NCI-H1930 (cell line): ENCODE data around the gene NCOA1.
"Not testable (repeated sequence)": the region's sequence is repeated elsewhere in the genome, so short reads cannot be mapped to it uniquely, and the experiment has no call there.

Source experiments
- DNase-seq, 2 experiments: peaks; one replicate each; lab custom pipeline; 2025; lab: John Stamatoyannopoulos, UW

The NCOA1 gene

DNA sequence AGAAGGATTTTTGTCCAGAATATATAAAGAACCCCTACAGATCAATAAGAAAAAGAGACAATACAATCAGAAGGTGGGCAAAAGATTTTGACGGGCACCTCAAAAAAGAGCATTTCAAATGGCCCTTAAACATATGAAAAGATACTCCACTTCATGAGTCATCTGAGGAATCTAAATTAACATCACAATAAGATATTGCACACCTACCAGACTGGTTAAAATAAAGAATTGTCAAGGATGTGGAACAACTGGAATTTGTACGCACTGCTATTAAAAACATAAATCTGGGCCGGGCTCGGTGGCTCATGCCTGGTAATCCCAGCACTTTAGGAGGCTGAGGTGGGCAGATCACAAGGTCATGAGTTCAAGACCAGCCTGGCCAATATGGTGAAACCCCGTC lies 17.0 kb upstream of the NCOA1 start:
- no peak for DNase-seq

DNA sequence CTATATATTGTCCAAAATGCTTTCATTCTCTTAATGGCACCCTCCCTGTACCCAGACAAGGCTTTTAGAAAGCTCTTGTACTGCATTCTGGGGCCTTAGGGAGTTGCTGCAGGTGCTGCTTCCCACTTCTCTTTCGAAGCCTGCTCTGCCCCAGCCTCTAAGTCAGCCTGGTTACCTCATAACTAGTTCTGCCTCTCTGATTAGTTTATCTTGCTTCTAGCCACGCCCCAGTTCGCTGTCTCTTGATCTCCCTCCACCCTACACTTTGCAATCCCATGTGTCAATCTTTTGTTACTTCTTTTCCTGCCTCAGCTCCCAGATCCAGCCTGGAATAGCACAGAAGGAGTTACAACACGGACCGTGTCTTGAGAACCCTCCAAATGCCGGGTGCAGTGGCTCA lies 13.8 kb upstream of the NCOA1 start:
- DNase-seq: no peak

DNA sequence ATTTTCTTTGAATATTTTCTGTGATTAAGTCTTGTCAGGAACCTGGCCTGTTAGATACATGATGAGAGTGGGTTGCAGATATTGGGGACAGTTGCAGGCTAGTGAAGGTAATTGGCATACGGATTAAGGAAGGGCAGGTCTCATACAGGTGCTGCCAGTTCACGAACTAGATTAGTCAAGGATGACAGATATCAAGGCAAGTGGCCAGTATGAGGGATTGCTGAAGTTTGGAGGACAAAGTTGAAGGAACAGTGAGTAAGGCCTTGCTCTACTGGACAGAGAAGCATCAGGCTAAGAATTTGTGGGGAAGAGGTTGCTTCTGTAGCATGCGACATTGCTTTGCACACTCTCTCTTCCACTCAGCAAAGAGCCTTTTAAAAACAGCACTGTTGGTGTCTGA lies 12.8 kb upstream of the NCOA1 start:
- no peak for DNase-seq

GRCh38 chr2:24480245-24480644 lies 10.8 kb upstream of the NCOA1 start:
- DNase-seq: no peak

DNA sequence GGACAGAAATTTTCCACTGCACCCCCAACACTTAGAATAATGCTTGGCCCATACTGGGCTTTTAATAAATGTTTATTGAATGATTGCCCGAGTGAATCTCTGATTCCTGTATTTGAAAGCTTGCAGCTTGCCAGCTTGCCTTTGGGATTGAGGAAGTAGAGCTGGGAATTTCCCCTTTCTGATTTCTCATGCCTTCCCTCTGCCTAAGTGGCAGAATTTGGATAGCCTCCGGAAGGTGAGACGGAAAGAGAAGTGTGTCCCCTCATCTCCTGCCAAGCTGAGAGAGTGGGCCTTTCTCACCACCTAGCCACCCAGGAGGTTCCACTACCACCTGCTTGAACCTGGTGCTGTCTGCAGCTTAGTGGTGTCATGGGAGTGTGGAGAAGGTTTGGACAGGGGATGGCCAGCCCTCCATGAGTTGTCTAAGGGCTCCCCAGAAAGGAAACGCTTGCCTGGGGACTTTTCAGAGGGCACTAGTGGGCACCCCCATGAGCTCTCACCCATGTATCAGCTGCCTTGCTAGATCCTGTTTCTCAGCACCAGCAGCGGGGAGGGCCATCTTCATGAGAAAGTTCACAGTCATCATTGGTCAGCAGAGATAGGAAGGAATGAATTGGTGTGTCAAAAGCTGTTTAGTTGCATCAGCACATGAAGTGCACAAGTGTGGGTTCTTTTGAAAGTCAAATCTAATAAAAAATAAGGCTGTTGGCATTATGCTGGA lies 8.6 kb upstream of the NCOA1 start:
- no peak for DNase-seq

GRCh38 chr2:24482972-24483300 lies 8.1 kb upstream of the NCOA1 start:
- DNase-seq: no peak

- DNase-seq: not testable (repeated sequence)
Observed at GRCh38 chr2:24484677-24485076, 6.4 kb upstream of the NCOA1 start.

DNA sequence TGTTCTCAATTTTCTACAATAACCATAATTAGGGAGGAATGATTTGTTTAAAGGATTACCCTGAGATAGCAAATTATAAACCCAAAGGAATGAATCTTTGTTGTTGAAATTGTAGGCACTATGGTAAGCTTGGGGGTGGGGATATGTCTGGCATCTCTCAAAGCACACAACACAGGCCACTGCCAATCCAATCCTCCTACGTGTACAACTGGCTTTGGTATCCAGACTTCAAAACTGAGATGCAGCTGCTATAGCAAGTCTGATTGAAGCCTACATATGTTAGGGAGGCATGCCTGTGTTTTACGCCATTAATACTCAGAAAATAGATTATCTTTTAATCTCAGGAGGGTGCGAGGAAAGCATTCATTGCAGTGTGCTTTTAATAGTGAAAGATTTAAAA lies 5.9 kb upstream of the NCOA1 start:
- DNase-seq: no peak

- DNase-seq: no peak
Observed at GRCh38 chr2:24486636-24487205, 4.3 kb upstream of the NCOA1 start.

GRCh38 chr2:24489465-24490180 lies 1.4 kb upstream of the NCOA1 start:
- DNase-seq: no peak

GRCh38 chr2:24490181-24490689 lies 819 bp upstream of the NCOA1 start:
- no peak for DNase-seq

DNA sequence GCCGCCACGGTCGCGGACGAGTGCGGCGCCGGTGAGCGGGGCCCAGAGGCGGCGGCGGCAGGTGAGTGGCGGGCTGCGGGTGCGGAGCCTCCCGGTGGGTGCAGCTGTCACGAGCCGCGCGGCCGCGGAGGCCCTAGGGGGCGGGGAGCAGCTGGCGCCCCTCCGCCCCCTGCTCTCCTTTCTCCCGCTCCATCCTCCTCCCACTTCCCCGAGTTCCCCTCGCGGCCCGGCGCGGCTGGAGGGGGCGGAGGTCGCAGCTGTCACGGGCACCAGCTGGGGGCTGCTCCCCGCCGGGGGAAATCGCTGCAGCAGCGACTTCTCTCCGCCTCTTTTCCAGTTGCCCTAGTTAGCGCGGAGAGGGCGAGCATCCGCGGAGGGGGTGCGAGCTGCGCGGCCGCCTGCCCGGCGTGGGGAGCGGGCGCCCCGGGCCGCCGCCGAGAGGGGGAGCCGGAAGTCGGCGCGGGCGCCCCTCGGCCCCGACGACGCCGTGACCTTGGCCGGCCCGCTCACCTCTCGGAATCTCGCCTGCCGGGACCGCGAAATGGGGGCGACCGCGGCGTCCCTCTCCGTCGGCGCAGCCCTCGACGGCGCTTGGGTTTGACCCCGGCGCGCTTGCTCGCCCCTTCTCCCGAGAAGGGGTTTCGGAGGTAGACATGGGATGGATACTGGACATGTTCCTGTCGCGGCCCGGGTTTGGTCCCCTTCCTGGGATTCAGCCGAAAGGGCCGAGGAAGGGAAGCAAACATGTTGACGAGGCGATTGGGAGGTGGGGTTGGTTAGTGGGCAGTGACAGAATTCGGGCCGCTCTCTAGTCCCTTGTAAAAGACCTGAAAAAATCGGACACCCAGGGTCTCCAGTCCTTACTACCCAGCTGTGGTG lies 727 bp downstream of the NCOA1 start:
- peak; percentile 10 to 24 for DNase-seq

- no peak for DNase-seq
Observed at GRCh38 chr2:24492421-24493279, 1.6 kb downstream of the NCOA1 start.

GRCh38 chr2:24493713-24494112 lies 2.7 kb downstream of the NCOA1 start:
- DNase-seq: no peak

- DNase-seq: no peak
Observed at GRCh38 chr2:24494410-24494809, 3.4 kb downstream of the NCOA1 start.

DNA sequence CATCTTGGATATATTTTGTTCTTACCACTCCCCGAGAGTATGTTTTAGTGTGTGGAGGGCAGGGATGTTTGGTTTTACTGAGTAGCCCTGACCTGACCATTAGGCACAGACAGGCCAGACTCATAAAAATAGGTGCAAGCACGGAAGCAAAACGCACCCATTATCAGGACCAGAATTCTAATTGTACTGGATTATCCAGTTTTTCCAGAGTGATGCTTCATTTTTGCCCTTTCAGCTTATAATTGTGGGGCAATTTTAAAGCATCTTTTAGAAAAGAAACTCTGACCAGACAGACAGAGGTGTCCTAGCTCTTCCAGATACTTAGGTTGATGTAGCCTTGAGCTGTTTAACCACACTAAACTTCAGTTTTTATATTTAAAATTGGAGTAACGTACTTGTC lies 4.4 kb downstream of the NCOA1 start:
- no peak for DNase-seq

- DNase-seq: no peak
Observed at GRCh38 chr2:24496959-24497358, 5.9 kb downstream of the NCOA1 start.

DNA sequence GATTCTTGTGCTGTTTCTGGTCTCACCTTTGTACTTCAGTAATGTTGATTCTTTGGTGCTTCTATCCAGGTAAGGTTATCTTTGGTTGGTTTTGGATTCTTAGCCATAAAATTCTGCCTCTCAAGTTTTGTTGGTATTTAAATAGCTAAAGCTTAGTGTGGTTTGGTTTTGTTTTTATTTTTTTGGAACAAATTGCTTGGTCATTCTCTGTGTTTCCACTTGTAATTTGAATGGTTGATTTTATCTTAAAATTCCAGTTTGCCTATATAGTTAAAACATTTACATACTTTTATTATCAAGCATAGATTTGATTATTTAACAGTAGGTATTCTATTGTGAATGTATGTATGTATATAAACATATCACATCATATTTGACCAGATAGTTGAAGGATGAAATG lies 6.6 kb downstream of the NCOA1 start:
- DNase-seq: no peak

DNA sequence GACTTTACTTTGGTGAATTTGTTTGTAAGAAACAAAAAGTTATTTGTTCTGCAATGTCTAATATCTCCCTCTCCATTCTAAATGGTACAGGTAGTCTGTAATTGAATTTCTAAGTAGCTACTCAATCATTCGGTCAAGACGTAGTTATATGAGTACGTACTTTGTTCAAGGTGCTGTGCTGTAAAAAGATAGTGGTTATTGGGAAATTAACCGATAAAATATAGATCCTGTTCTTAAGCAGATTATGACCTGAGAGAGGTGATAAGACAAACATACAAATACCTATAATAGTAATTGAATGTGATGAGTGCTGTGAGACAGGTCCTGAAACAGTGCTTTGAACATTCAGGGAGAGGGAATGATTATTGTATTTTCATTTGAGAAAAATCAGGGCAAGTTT lies 7.1 kb downstream of the NCOA1 start:
- no peak for DNase-seq

- DNase-seq: no peak
Observed at GRCh38 chr2:24501813-24502212, 10.8 kb downstream of the NCOA1 start.

- DNase-seq: no peak
Observed at GRCh38 chr2:24505534-24506275, 14.7 kb downstream of the NCOA1 start.
